HG02642 (cell line): ENCODE measurements around the gene ST3GAL3.
"Not testable (repeated sequence)": the region's sequence is repeated elsewhere in the genome, so short reads cannot be mapped to it uniquely, and the experiment has no call there.

Source experiments
- ATAC-seq: cut with Tn5 transposase; IDR thresholded peaks from one replicate; pipeline ENCODE4 v1.9.1; 2021; ENCODE audit warnings: mild to moderate bottlenecking; ENCODE audit not compliant: unreplicated experiment, poor library complexity

ST3GAL3 gene

DNA sequence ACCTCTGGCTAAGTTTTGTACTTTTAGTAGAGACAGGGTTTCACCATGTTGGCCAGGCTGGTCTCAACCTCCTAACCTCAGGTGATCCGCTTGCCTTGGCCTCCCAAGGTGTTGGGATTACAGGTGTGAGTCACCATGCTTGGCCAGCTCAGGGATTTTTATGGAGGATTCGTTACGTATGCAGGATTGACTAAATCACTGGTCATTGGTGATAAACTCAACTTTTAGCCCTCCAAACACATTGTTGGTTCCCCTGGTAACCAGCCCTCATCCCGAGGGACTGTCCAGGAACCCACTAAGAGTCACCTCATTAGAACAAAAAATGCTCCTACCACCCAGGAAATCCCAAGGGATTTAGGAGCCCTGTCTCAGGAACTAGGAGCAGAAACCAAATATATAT is 40.4 kb downstream of the ST3GAL3 start:
- ATAC-seq: no peak

DNA sequence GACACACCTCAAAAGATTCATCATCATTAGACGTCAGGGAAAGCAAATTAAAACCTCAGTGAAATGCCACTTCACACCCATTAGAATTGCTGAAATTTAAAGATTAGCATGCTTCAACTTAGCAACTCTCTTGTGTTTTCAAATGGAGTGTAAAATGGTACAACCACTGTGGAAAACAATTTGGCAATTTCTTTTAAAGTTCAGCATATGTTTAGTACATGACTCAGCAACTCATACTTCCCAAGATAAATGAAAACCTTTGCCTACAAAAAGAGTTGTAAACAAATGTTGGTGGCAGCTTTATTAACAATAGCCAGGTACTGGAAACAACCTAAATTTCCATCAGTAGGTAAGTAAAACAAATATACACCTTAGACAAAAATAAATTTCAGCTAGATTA is 42.7 kb downstream of the ST3GAL3 start:
- ATAC-seq: no peak

DNA sequence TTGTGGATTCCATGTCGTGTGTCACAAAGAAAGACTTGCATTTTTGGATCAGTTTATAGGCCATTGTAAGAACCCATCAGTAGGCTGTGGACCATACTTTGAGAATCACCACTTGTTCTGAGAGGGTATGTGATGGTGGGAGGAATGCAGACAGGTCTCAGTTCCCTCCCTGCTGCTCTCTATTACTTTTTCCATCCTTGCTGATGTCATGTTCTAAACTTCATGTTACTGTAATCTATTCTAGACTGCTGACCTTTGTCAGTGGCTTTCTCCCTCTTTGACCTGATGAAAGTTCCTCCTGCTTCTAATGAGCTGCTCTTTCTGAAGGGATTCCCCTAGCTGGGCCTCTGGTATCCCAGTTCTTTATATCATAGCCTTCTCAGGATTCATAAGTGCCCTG is 46.1 kb downstream of the ST3GAL3 start:
- no peak for ATAC-seq

DNA sequence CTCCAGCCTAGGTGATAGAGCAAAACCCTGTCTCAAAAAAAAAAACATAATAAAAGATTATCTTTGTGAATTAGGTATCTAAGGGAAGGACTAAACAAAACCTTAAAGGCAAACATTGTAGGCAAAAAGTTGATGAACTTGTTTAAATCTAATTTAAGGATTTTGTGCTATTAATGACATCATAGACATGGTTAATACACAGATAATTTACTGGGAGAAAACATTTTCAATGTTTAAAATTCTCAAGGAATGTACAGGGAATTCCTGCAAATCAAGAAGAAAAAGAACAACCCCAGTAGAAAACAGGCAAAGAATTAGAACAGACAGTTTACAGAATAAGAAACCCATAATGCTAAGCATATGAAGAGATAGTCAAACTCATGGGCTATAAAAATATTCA is 47.6 kb downstream of the ST3GAL3 start:
- no peak for ATAC-seq

DNA sequence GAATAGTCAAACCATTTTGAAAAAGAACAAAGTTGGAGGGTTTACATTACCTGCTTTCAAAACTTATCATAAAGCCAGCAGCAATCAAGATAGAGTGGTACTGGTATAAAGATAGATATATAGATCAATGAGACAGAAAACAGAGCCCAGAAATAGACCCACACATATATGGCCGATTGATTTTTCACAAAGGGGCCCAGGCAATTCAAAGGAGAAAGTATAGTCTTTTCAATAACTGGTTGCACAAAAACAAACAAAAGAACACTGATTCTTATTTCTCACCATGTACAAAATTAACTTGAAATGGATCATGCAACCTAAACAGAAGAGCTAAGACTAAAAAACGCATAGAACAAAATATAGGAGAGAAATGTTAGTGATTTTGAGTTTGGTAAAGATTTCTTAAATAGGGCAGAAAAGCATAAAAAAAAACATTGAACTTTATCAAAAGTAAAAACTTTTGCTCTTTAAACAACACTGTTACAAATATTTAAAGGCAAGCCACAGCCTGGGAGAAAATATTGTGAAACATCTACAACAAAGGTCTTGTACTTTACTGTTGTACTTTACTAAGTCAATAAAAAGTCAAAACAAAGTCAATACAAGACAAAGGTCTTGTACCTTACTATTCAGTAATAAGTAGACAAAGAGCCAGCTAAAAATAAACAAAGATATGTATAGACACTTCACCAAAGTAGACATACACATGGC is 50.2 kb downstream of the ST3GAL3 start:
- ATAC-seq: no peak

DNA sequence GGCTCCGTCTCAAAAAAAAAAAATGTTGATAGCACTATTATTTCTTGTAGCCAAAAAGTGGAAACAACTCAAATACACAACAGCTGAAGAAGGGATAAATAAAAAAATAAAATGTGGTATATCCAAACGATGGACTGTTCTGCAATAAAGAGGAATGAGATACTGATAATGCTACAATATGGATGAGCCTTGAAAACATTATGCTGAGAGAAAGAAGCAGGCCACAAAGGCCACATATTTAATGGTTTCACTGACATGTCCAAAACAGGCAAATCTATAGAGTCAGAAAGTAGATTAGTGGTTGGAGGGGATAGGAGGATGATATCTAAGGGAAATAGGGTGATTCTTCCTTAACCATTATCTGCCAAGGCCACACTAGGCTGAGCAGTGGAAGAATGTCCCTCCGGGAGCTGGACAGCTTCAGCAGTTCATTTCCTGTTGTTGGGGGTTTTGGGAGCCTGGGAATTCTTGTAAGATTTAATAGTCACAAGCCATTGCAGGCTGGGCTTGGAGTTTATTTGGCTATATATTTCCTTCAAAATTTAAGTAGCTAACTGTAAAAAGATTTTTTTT is 53.5 kb downstream of the ST3GAL3 start:
- no peak for ATAC-seq

DNA sequence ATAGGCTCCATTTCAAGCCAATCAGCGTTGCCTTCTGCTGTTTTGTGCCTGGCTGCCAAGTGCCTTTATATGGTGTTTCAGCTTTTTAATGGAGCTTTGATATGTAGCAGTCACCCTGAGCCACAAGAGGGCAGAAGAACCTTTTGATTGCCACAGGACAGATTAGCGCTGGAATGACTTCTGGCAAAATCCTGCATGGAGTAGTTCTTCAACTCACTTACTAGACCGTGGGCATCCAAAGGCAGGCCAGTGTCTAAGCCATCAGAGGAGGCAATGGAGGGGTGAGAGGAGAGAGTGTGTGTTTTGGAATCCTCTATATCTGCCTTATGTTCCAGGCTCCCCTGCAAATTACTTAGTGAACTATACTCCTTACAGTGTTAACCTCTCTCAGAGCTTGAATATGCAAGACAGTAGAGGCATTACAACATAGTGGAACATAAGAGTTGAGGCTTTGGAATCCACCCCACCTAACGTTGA is 56.2 kb downstream of the ST3GAL3 start:
- ATAC-seq: no peak

DNA sequence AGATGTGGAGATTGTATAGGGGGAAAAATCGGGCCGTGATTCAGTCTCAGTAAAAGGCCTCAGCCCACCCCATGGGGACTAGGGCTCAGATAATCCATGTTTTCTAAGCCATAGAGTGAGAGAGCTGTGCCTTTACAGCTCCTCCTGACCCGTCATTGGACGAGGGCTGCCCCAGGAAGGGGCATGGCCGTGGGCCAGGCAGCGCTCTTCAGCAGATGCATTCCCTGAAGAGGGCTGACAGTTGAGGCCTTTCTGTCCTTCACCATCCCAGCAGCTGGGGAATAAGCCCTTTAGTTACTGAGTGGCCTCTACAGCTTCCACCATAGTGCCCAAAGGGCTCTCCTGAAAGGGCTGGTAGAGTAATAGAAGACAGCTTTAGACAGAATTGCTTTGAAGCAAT is 57.2 kb downstream of the ST3GAL3 start:
- no peak for ATAC-seq

DNA sequence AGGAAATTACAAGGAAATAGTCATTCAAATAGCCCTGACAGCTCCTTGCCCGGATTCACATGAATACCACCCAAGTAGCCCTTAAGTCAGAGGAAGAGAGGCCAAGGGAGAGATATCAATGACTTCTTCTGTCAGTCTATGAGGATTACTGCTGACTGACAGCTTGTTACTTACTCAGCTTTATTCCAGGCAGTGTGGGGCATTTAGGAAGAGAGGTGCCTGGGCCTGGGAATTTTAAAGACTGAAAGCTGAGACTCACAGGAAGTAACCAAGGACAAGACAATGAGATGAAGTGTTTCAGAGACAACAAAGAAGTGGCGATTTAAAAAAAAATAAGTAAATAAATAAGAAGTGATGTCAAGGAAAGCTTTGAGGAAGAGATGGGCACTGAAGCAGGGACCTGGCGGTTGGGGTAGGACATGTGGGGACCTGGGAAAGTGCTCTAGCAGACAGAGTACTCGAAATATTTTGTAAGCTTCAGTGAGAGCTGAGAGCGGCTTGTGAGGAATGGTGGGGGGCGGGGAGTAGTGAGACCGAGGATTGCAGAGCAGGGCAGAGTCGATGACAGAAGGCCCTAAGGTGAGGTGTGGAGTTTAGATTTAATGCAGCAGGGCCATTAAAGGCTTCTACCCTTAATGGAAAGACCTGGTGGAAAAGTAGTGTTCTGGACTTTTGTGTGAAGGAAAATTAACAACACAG is 58.9 kb downstream of the ST3GAL3 start:
- ATAC-seq: no peak

DNA sequence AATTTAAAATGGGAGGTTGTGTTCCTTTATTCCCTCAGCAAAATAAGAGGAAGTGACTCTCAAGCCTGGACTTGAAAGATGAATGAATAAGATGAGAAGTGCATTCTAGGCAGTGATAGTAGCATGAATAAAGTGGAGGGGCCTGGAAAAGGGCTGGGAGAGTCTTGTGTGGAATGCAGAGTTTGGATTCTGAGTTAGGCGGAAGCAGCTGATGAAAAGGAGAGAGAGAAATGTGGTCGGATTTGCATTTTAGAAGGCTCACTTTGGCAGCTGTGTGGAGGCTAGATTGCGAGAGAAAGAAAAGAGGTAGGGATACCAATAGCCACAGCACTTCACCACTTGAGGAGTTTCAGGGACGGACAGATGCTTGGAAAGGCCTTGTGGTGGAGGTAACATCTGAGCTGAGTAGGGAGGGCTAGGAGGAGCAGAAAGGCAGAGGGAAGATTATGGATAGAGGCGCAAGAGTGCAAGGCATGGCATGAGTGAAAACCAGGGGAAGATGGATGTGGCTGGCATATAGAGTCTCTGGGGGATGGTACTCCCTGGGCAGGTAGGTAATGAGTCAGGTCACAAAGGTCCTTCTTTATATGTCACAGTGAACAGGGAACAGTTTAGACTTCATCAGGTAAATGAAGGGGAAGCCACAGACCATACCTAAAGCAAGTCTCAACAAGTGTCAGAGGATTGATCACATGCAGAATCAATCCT is 59.6 kb downstream of the ST3GAL3 start:
- ATAC-seq: no peak

DNA sequence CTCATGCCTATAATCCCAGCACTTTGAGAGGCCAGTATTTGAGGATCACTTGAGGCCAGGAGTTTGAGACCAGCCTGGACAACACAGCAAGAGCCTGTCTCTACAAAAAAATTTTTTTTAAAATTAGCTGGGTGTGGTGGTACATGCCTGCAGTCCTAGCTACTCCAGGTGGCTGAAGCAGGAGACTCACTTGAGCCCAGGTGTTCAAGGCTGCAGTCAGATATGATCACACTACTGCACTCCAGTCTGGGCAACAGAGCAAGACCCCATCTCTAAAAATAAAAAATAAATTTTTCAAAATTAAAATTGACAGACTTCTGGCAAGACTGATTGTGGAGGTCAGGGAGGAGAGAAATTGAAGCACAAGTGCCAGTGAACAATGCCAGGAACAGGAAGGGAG is 60.8 kb downstream of the ST3GAL3 start:
- ATAC-seq: no peak

DNA sequence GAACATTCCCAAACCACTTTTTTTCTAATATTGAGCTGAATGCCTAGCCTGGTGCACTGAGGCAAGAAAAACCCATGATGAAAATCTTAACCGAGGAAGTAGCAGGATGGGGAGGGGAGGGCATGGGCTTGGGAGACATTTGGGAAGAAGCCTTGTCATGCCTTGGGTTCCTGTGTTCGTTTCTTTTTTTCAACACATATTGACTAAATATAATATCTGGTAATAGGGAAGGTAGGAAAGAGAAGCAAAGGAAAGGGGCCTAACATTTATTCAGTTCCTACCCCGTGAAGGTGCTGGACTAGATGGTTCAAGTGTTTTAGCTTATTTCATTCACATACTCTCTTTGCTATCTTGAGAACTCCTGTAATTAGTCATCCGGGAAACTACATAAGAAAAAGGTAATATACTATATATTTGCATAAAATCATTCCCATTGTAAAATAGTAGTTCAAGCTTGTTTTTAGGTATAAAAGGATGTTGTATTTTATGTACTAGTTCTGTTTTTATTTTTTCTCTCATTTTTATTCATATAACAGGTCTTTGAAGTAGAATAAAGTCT is 62.1 kb downstream of the ST3GAL3 start:
- ATAC-seq: no peak

DNA sequence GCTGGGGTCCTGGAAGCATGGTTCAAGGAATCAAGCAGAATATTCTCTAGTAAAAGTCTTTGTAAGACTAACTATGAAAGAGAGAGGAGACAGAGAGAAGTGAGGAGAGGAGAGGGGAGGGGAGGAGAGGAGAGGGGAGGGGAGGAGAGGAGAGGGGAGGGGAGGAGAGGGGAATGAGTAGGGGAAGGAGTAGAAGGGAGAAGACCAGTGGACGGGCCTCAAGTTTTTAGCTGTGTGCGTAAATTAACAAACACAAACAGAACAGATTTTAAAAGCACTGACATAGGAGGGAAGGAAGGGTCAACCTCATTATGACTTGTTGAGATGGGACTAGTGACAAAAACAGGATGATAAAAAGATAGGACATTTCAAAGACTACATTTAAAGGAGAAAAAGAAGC is 62.8 kb downstream of the ST3GAL3 start:
- no peak for ATAC-seq

DNA sequence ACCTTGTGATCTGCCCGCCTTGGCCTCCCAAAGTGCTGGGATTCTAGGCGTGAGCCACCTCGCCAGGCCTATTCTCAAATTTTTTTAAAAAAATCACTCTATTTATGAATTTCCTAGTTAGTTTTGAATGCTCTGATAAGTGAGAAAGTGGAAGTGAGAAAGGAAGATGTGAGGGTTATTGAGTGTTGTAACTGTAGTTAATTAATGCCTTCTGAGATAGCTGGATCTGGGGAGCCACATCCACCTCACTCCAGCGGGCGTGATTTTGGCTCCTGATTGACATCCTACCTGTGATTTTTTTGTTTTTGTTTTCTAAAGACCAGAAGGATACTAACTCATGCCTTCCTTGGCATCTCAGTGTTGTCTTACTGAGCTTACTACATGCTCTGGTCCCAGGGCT is 65.6 kb downstream of the ST3GAL3 start:
- no peak for ATAC-seq

DNA sequence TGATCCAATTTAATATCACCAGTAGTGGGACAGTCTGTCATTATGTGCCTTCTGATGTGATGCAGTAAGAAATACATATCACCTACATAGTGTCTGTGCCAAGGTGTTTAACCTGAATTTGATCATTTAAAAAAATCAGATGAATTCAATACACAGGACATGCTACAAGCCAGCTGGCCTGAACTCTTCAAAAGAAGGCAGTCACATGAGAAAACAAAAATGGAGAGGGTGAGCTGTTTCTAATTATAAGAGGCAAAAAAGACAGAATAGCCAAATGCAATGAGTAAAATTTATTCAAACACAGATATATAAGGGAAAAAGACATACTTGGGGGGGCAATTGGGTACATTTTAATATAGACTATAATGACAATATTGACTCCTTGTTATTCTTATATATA is 66.5 kb downstream of the ST3GAL3 start:
- ATAC-seq: no peak

DNA sequence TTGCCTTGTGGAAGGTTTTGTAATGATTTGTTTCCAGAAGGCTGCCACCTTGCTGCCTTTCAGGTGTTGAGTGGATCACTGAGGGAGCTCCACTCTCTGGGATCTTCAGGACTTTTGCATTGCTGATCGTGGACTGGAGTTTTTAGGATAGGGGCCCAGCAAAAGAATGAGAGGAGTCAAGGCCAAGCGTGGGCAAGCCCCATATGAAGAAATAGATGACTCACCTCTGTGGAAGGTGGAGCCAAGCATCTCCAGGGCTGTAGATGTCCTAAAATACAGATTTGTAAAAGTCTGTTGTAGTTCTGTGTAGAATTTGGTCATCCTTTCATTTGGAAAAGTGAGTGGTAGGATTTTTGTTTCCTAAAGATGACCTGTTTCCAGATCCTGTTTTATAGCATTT is 67.0 kb downstream of the ST3GAL3 start:
- ATAC-seq: no peak

DNA sequence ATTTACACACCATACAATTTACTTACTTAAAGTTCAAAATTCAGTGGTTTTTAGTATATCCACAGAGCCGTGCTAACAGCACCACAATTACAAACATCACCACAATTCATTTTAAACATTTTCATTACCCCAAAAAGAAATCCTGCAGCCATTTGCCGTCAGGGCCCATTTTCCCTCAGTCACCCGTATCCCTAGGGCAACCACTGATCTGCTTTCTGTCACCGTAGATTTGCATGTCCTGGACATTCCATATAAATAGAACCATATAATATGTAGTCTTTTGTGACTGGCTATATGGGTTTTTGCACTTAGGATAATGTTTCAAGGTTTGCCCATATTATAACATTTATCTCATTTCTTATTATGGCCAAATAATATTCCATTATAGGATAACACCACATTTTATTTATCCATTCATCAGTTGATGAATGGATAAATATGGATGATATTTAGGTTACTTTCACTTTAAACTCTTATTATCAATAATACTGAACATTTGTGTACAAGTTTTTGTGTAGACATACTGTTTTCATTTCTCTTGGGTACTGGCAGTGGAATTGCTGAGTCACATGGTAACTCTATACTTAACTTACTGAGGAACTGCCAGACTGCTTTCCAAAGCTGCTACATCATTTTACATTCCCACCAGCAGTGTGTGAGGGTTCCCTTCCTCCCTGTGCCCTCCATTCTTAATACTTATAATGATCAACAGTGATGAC is 68.9 kb downstream of the ST3GAL3 start:
- ATAC-seq: no peak

DNA sequence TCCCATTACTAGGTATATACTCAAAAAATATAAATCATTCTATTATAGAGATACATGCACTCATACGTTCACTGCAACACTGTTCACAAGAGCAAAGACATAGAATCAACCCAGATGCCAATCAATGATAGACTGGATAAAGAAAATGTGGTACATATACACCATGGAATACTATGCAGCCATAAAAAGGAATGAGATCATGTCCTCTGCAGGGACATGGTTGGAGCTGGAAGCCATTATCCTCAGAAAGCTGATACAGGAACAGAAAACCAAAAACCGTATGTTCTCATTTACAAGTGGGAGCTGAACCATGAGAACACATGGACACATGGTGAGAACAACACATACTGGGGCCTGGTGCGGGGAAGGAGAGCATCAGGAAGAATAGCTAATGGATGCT is 70.6 kb downstream of the ST3GAL3 start:
- not testable (repeated sequence) for ATAC-seq

DNA sequence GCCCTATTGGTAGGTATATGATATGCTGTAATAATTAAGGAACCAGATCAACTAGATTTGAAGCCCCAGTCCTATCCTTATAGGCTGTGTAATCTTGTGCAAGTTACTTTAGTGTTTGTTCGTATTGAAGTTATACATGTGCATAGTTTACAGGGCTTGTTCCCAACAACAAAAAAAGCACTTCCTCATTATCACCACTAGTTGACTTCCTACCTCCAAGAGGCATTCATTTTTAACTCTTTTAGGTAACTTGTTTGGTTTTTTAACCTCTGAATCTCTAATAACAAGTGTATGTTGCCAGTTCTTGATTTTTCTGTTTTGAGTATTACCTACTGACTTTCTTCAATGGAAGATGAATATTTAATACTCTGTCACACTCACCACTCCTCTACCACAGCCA is 71.9 kb downstream of the ST3GAL3 start:
- no peak for ATAC-seq

DNA sequence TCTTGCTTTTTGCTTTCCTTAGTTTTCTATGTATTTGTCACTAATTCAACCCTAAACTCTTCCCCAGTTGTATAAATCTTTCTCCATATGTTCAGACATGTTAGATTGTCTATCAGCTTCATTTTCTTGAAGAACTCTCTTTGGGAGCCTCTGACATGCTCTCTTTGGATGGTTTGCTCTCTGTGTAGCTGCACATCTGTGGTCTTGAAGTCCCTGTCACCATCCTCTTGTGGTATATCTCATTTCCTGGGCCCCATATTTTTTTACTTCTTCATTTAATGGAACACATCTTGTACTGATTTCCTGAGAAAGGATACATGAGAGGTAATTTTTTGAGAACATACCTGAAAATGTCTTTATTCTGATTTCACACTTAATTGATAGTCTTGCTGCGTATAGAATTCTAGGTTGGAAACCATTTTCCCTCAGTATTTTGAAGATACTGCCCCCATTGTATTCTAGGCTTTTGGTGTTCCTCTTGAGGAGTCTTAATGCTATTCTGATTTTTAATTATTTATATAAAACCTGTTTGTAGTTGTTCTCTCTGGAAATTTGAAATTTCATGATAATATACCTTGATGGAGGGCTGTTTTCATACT is 72.6 kb downstream of the ST3GAL3 start:
- no peak for ATAC-seq
